GM12874 (cell line): Measurements from ENCODE around the gene IDS.

Experiments
- CTCF ChIP-seq: IDR thresholded peaks from 2 replicates; pipeline ENCODE4 v1.5.1; 2011; ENCODE audit warnings: low read depth, mild to moderate bottlenecking, control low read depth, low read length, moderate library complexity; ENCODE audit not compliant: insufficient read depth

Gene IDS

GRCh38 chrX:149461746-149462145 lies 43.4 kb downstream of the IDS start:
- TF ChIP-seq CTCF: no peak

GRCh38 chrX:149458586-149458985 lies 46.5 kb downstream of the IDS start:
- no peak for TF ChIP-seq CTCF

- TF ChIP-seq CTCF: no peak
Measured at GRCh38 chrX:149456476-149457245, 48.4 kb downstream of the IDS start.

GRCh38 chrX:149455934-149456333 lies 49.2 kb downstream of the IDS start:
- no peak for TF ChIP-seq CTCF

- no peak for TF ChIP-seq CTCF
Measured at GRCh38 chrX:149453906-149454822, 50.9 kb downstream of the IDS start.

GRCh38 chrX:149453030-149453429 lies 52.1 kb downstream of the IDS start:
- TF ChIP-seq CTCF: no peak

GRCh38 chrX:149433451-149433850 lies 71.7 kb downstream of the IDS start:
- TF ChIP-seq CTCF: no peak
